ENCODE results near the gene TRAPPC10.

The TRAPPC10 gene

DNA sequence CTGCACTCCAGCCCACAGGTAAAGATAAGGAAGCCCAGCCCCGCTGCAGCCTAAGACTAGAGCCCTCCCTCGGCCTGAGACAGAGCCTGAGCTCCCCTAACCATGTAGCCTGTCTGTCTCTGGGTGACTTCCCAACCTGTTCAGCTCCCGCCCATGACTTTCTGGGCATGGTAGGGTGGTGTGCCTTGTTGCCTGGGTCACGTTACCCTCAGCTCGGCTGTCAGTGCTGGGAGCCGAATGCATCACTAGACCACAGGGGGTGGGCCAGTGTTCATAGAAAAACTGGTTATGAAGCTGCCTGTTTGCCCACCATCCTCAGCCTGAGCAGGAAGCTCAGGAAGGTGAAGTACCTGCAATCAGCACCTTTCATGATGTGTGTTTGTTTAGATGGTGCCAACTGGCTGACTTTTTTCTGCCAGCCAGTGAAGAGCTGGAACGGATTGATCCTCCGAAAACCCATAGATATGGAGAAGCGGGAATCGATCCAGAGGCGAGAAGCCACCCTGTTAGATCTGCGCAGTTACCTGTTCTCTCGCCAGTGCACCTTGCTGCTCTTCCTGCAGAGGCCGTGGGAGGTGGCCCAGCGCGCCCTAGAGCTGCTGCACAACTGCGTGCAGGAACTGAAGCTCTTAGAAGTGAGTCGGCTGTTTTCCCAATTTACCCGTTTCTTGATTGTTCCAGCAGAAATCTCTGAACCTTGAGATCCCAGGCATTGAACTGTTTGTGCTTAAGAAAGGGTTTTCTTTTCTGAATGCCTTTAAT lies 51.2 kb downstream of the TRAPPC10 start:
- Histone ChIP-seq H3K9ac (ENCODE audit: low read length) (no peak overlapping the region), H3K27ac (ENCODE audit: low read length) (no peak overlapping the region), H3K36me3 (ENCODE audit: control insufficient read depth, low read depth, low read length) (peaks cover 46% of the 10 kb centered on the region), H3K27me3 (ENCODE audit: control insufficient read depth, insufficient read depth, low read length) (no peaks in the 10 kb centered on the region), H3K4me3 (ENCODE audit: low read length) (no peak overlapping the region), H3K9me3 (ENCODE audit: control insufficient read depth, low read depth, low read length) (no peaks in the 10 kb centered on the region), H3K4me1 (ENCODE audit: control insufficient read depth, low read depth, low read length) (no peaks in the 10 kb centered on the region)

DNA sequence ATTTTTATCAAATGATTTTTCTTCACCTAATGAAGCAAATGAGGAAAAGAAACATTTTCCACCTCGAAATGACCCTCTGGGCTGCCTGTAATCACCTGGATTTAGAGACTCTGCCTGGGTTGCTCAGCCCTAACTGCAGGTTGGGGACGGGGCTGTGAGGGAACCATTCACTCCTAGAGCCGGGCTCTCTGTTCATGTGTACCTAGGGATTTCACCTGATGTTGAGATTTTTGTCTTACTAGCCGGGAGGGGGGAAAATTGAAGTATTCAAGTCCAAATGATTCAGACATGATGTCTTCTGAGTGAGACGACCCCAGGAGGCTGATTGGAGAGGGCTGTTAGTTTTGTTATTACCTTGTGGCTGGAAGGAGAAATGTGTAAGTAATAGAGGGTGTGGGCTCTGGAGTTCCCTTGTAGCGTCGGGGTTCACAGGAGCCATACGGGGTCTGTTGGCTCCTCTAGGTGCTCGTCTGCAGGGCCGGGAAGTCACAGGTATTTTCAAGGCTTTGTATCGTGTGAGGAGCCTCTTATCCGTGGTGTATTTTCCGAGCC lies 52.8 kb downstream of the TRAPPC10 start:
- no peaks in the 10 kb centered on the region for H3K4me1 ChIP-seq (ENCODE audit: control insufficient read depth, low read depth, low read length)
- no peak overlapping the region for H3K9ac ChIP-seq (ENCODE audit: low read length)
- H3K27me3 ChIP-seq (ENCODE audit: control insufficient read depth, insufficient read depth, low read length): no peaks in the 10 kb centered on the region
- H3K4me3 ChIP-seq (ENCODE audit: low read length): no peak overlapping the region
- H3K27ac ChIP-seq (ENCODE audit: low read length): no peak overlapping the region
- no peaks in the 10 kb centered on the region for H3K9me3 ChIP-seq (ENCODE audit: control insufficient read depth, low read depth, low read length)
- H3K36me3 ChIP-seq (ENCODE audit: control insufficient read depth, low read depth, low read length): peaks cover 45% of the 10 kb centered on the region

DNA sequence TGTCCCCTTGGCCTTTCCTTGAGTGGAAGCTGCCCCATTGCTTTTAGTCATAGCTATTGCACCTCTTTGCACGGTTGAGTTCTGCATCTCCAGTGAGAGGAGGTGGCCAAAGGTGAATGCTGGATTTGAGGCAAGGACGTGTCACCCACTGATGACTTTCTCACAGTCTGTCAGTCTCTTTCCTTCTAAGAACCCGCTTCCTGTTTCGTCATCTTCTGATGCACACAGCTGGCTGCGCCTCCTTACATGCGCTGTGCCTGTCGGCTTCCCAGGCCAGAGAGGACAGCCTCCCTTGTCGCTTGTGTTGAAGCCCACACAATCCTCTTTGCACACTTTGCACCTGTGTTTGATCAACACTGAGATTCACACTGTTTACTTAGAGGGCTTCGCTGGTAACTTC lies 53.3 kb downstream of the TRAPPC10 start:
- H3K9me3 ChIP-seq (ENCODE audit: control insufficient read depth, low read depth, low read length): no peaks in the 10 kb centered on the region
- H3K9ac ChIP-seq (ENCODE audit: low read length): no peak overlapping the region
- H3K27ac ChIP-seq (ENCODE audit: low read length): no peak overlapping the region
- H3K36me3 ChIP-seq (ENCODE audit: control insufficient read depth, low read depth, low read length): peaks cover 45% of the 10 kb centered on the region
- H3K4me1 ChIP-seq (ENCODE audit: control insufficient read depth, low read depth, low read length): no peaks in the 10 kb centered on the region
- H3K4me3 ChIP-seq (ENCODE audit: low read length): no peak overlapping the region
- H3K27me3 ChIP-seq (ENCODE audit: control insufficient read depth, insufficient read depth, low read length): no peaks in the 10 kb centered on the region

DNA sequence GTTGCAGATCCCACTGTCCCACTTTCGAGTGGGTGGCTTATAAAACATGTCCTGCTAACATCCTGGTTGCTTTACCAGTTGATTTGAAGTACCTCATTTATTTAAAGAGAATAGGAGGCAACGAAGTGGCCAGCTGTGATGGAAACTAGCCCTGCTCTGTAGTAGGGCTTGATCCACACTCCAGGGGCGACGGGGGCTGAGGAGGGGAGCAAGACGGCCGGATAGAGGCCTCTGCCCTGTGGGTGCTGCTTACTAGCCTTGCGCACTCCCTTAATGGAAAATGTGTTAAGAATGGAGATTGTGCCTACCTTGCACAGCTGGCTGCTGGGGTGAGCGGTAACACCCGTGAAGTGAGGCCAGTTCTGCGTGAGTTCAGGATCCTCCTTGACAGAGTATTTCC lies 54.0 kb downstream of the TRAPPC10 start:
- no peaks in the 10 kb centered on the region for H3K27me3 ChIP-seq (ENCODE audit: control insufficient read depth, insufficient read depth, low read length)
- no peak overlapping the region for H3K27ac ChIP-seq (ENCODE audit: low read length)
- H3K4me3 ChIP-seq (ENCODE audit: low read length): no peak overlapping the region
- H3K36me3 ChIP-seq (ENCODE audit: control insufficient read depth, low read depth, low read length): peaks cover 48% of the 10 kb centered on the region
- H3K9ac ChIP-seq (ENCODE audit: low read length): no peak overlapping the region
- H3K9me3 ChIP-seq (ENCODE audit: control insufficient read depth, low read depth, low read length): no peaks in the 10 kb centered on the region
- H3K4me1 ChIP-seq (ENCODE audit: control insufficient read depth, low read depth, low read length): no peaks in the 10 kb centered on the region

DNA sequence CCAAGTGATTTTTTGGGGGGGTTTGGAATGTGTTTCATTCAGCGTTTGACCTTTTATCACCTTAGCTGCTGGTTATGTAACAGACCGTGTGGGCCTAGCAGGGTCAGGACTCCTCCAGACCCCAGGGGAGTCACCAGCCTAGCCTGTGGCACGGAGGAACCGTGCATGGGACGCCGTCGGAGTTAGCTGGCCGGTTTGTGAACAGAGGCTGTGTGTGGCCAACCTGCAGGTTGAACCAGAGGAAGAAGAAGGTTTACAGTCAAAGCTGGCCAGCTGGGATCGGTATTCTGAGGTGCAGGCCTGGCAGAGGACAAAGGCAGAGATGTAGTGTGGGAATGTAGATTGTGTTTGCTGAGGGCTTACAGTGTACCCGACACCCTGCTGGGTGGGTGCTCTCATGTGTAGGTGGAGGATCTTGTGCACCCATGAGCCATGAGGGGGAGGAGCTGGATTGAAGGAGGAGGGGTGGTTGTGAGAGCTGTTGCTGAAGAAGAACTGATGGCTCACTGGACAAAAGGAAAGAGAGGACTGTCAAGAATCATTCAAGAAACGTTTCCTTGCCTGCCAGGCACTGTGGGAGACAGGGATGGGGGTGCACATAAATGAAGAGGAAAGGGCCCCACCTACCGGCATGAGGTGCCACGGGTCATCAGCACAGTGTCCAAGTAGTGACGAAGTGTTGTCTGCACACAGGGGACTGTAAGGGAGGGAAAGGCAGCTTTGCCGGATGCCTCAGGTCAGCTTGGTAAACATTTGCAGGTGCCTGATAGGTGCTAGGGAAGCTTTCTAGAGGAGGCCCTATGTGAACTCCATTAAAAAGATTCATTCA lies 55.1 kb downstream of the TRAPPC10 start:
- Histone ChIP-seq H3K9ac (ENCODE audit: low read length) (no peak overlapping the region), H3K36me3 (ENCODE audit: control insufficient read depth, low read depth, low read length) (peaks cover 48% of the 10 kb centered on the region), H3K27ac (ENCODE audit: low read length) (no peak overlapping the region), H3K27me3 (ENCODE audit: control insufficient read depth, insufficient read depth, low read length) (no peaks in the 10 kb centered on the region), H3K4me3 (ENCODE audit: low read length) (no peak overlapping the region), H3K9me3 (ENCODE audit: control insufficient read depth, low read depth, low read length) (no peaks in the 10 kb centered on the region), H3K4me1 (ENCODE audit: control insufficient read depth, low read depth, low read length) (no peaks in the 10 kb centered on the region)

DNA sequence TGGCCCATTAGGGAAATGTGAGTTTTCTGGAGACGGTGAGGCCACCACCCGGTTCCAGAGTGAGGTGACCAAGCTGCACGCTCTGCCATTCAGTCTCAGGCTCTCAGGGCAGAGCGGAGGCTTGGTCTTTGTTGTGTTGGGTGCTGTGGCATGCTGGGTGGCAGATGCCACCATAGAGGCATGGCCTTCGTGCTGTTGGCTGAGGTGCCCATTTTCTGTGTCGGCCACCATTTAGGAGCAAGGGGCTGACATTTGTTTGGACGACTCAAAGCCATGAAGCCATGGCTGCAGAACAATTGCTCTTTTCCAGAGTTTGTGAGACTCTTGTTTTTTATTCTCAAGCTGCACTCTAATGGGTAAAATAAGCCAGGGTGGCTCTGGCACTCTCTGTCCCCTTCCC lies 58.3 kb downstream of the TRAPPC10 start:
- Histone ChIP-seq H3K27me3 (ENCODE audit: control insufficient read depth, insufficient read depth, low read length) (no peaks in the 10 kb centered on the region), H3K4me1 (ENCODE audit: control insufficient read depth, low read depth, low read length) (no peaks in the 10 kb centered on the region), H3K9ac (ENCODE audit: low read length) (no peak overlapping the region), H3K9me3 (ENCODE audit: control insufficient read depth, low read depth, low read length) (no peaks in the 10 kb centered on the region), H3K4me3 (ENCODE audit: low read length) (no peak overlapping the region), H3K27ac (ENCODE audit: low read length) (no peak overlapping the region), H3K36me3 (ENCODE audit: control insufficient read depth, low read depth, low read length) (peaks cover 36% of the 10 kb centered on the region)

DNA sequence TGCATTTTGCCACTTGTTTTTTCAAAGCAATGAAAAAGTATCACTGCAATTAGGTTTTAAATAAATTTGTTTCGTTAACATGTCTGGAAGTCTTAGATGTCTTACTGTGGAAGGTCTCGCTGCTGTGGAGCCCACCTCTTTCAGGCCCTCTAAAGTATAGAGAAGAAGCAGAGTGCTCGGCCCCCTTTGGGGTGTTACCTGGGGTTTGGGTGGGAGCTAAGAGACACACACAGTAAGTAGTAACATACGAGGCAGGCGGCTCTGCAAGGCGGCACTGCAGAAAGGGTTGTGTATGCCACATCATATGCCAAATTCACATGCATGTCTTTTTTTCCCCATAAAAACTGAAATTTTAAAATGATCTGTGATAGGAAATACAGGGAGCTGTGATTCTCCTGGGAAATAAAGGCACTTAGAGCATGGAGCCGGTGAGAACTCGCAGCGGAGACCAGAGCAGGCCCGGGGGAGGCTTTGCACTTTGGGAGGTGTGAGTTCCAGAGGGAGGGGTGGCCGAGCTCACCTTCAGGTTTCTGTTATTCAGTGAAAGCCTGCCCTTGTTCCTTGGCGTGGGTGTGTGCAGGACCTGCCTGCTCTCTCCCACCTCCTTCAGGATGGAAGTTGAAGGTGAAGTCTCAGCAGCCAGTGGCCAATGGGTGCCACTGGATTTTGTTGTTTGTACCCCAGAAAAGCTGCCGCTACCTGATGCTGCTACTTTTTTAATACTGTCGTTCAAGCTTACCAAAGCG lies 59.4 kb downstream of the TRAPPC10 start:
- H3K4me3 ChIP-seq (ENCODE audit: low read length): no peak overlapping the region
- no peaks in the 10 kb centered on the region for H3K9me3 ChIP-seq (ENCODE audit: control insufficient read depth, low read depth, low read length)
- H3K36me3 ChIP-seq (ENCODE audit: control insufficient read depth, low read depth, low read length): peaks cover 40% of the 10 kb centered on the region
- no peak overlapping the region for H3K9ac ChIP-seq (ENCODE audit: low read length)
- no peaks in the 10 kb centered on the region for H3K4me1 ChIP-seq (ENCODE audit: control insufficient read depth, low read depth, low read length)
- no peak overlapping the region for H3K27ac ChIP-seq (ENCODE audit: low read length)
- H3K27me3 ChIP-seq (ENCODE audit: control insufficient read depth, insufficient read depth, low read length): no peaks in the 10 kb centered on the region

DNA sequence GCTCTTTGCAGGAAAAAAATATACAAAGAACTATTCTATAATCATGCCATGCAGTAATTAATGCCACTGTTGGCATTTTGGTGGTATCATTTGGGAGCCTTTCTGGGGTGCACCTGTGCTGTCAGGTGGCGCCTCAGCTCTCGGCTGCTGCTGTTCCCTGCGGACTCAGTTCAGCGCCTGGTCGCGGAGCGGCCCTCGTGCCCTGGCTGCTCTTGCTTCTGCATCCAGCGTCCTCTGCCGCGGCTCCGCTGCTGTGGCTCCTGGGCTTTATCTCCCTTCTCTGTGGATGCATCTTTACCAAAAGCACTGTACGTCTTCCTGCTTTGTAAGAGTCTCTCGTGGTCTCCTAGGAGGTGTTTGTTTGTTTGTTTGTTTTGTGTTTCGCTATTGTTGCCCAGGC lies 60.0 kb downstream of the TRAPPC10 start:
- Histone ChIP-seq H3K9ac (ENCODE audit: low read length) (no peak overlapping the region), H3K27me3 (ENCODE audit: control insufficient read depth, insufficient read depth, low read length) (no peaks in the 10 kb centered on the region), H3K27ac (ENCODE audit: low read length) (no peak overlapping the region), H3K4me1 (ENCODE audit: control insufficient read depth, low read depth, low read length) (no peaks in the 10 kb centered on the region), H3K9me3 (ENCODE audit: control insufficient read depth, low read depth, low read length) (no peaks in the 10 kb centered on the region), H3K4me3 (ENCODE audit: low read length) (no peak overlapping the region), H3K36me3 (ENCODE audit: control insufficient read depth, low read depth, low read length) (peaks cover 34% of the 10 kb centered on the region)

DNA sequence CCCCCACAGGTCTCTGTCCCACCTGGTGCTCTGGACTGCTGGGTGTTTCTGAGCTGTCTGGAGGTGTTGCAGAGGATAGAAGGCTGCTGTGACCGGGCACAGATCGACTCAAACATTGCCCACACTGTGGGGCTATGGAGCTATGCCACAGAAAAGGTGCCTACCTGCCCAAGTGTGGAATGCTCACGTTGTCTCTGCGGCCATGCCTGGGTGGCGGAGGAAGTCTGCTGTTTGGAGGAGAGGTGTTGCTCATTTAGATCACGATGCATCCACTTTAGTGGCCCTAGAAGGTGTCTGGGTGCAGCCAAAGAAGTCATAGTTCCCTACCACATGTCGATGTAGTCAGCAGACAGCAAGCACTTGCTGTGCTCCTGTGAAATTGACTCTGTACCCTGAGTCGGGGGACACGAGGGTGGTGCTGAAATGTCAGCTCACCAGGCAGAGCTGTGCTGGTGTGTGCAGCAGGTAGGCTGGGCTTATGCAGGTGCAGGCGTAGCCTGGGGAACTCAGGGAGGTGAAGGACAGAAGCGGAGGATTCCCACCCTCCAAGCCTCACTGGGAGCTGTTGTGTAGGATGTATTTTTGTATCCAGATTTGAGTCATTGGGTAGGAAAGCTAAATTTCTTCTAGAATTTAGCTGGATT lies 62.3 kb downstream of the TRAPPC10 start:
- no peaks in the 10 kb centered on the region for H3K9me3 ChIP-seq (ENCODE audit: control insufficient read depth, low read depth, low read length)
- H3K9ac ChIP-seq (ENCODE audit: low read length): no peak overlapping the region
- H3K36me3 ChIP-seq (ENCODE audit: control insufficient read depth, low read depth, low read length): peaks cover 30% of the 10 kb centered on the region
- H3K4me3 ChIP-seq (ENCODE audit: low read length): no peak overlapping the region
- H3K27ac ChIP-seq (ENCODE audit: low read length): no peak overlapping the region
- no peaks in the 10 kb centered on the region for H3K27me3 ChIP-seq (ENCODE audit: control insufficient read depth, insufficient read depth, low read length)
- H3K4me1 ChIP-seq (ENCODE audit: control insufficient read depth, low read depth, low read length): peaks cover 5% of the 10 kb centered on the region

DNA sequence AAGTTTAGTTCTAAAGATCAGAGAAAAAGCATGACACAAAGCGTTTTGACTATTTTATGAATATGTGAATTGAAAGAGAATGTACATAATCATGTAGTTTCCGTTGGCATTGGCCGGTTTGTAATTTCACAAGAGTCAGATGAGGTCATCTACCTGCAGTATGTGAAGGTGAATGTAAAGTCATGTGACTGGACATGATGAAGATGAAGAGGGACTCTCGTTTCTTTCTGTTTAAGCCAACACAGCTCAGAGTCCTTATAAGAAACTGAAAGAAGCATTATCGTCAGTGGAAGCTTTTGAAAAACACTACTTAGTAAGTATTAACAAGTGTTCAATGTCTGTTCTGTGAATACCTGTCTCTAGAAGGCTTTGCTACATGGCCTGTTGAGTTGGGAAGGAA lies 64.2 kb downstream of the TRAPPC10 start:
- no peak overlapping the region for H3K27ac ChIP-seq (ENCODE audit: low read length)
- no peaks in the 10 kb centered on the region for H3K9me3 ChIP-seq (ENCODE audit: control insufficient read depth, low read depth, low read length)
- H3K27me3 ChIP-seq (ENCODE audit: control insufficient read depth, insufficient read depth, low read length): no peaks in the 10 kb centered on the region
- no peak overlapping the region for H3K4me3 ChIP-seq (ENCODE audit: low read length)
- H3K4me1 ChIP-seq (ENCODE audit: control insufficient read depth, low read depth, low read length): peaks cover 5% of the 10 kb centered on the region
- H3K9ac ChIP-seq (ENCODE audit: low read length): no peak overlapping the region
- H3K36me3 ChIP-seq (ENCODE audit: control insufficient read depth, low read depth, low read length): peaks cover 33% of the 10 kb centered on the region

DNA sequence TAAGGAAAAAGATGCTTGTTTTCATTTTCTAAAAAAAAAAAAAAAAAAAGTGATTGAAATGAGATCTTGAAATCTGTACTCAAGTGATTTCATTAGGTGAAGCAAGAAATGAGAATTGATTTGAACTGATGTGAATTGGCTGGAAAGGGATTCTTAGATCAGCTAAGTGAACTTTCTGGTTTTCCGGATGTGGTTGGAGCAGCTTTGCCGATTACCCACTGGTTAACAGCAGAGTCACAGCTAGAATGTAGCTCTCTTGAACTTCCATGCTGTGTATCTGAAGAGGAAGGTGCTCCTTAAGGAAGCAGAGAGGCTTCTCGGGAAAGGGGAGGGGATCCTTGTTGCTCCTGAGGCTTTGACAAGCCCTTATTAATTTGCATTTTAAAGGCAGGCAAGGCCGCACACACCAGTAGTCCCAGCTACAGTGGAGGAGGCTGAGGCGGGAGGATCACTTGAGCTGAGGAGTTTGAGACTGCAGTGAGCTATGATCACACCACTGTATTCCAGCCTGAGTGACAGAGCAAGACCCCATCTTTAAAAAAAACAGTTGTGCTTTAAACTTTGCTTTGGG lies 66.4 kb downstream of the TRAPPC10 start:
- H3K9me3 ChIP-seq (ENCODE audit: control insufficient read depth, low read depth, low read length): no peaks in the 10 kb centered on the region

More for the DNA sequence above, 66.4 kb downstream of the TRAPPC10 start:
- Histone ChIP-seq H3K27me3 (ENCODE audit: control insufficient read depth, insufficient read depth, low read length) (no peaks in the 10 kb centered on the region), H3K9ac (ENCODE audit: low read length) (no peak overlapping the region), H3K27ac (ENCODE audit: low read length) (no peak overlapping the region), H3K36me3 (ENCODE audit: control insufficient read depth, low read depth, low read length) (peaks cover 53% of the 10 kb centered on the region), H3K4me3 (ENCODE audit: low read length) (no peak overlapping the region), H3K4me1 (ENCODE audit: control insufficient read depth, low read depth, low read length) (peaks cover 5% of the 10 kb centered on the region)

Measured in iPS-18a (cell line).